HepG2 (cell line): Measurements from ENCODE around the gene PXDC1. TPM values are rescaled to one million over a fixed set of nuclear protein-coding genes. Genes with fewer than 3 reads are reported as not detected.
A peak's percentile ranks its signal among the peaks of the same experiment; 100 is the strongest.

Experiments used
- CCDC6 ChIP-seq: sonication (generic); formaldehyde crosslinking; IDR thresholded peaks from 2 replicates; pipeline ENCODE4 v1.8.1; 2022; ENCODE audit warnings: mild to moderate bottlenecking, missing genetic modification reagents, moderate library complexity
- EHMT2 ChIP-seq: fragments of 200-600 bp; sonication (generic); IDR thresholded peaks from 2 replicates; pipeline ENCODE4 v1.7.0; 2017; ENCODE audit warnings: antibody characterized with exemption, low read depth, low read length, borderline replicate concordance
- GABPA ChIP-seq, 2 experiments: IDR thresholded peaks; 2 replicates each; pipeline ENCODE4 v1.6.1; 2011 to 2016; ENCODE audit warnings: low read depth in 2 of 2, low read length in 1 of 2, missing biosample characterization in 1 of 2, missing genetic modification characterization in 1 of 2
- GFI1 ChIP-seq: sonication (generic); formaldehyde crosslinking; IDR thresholded peaks from 2 replicates; pipeline ENCODE4 v1.5.0; 2020; ENCODE audit warnings: missing genetic modification reagents, mild to moderate bottlenecking, borderline replicate concordance
- HMGXB4 ChIP-seq, 2 experiments: sonication (generic) in 1 of 2; formaldehyde crosslinking in 1 of 2; IDR thresholded peaks; 2 replicates each; pipeline versions ENCODE4 v1.4.0 to v1.6.1; 2018 to 2020; ENCODE audit warnings: missing genetic modification reagents in 2 of 2, borderline replicate concordance in 1 of 2, low read depth in 1 of 2, mild to moderate bottlenecking in 1 of 2, missing biosample characterization in 1 of 2
- HOMEZ ChIP-seq: IDR thresholded peaks from 2 replicates; pipeline ENCODE4 v1.6.1; 2016; ENCODE audit warnings: low read depth
- IKZF4 ChIP-seq: sonication (generic); formaldehyde crosslinking; IDR thresholded peaks from 2 replicates; pipeline ENCODE4 v1.5.1; 2020; ENCODE audit warnings: borderline replicate concordance, mild to moderate bottlenecking, low read depth, missing genetic modification reagents; ENCODE audit errors: not compliant biosample characterization
- KDM5B ChIP-seq: sonication (generic); formaldehyde crosslinking; IDR thresholded peaks from 2 replicates; pipeline ENCODE4 v1.4.0; 2020; ENCODE audit warnings: missing genetic modification reagents, mild to moderate bottlenecking, borderline replicate concordance
- MAF1 ChIP-seq: sonication (generic); formaldehyde crosslinking; IDR thresholded peaks from 2 replicates; pipeline ENCODE4 v1.5.0; 2020; ENCODE audit warnings: missing genetic modification reagents, borderline replicate concordance
- MLXIP ChIP-seq: sonication (generic); formaldehyde crosslinking; IDR thresholded peaks from 2 replicates; pipeline ENCODE4 v1.9.0; 2021; ENCODE audit warnings: missing genetic modification reagents, borderline replicate concordance
- MYC ChIP-seq: sonication (generic); formaldehyde crosslinking; IDR thresholded peaks from 2 replicates; pipeline ENCODE4 v1.9.0; 2021; ENCODE audit warnings: missing genetic modification reagents, borderline replicate concordance
- PHF8 ChIP-seq: sonication (generic); formaldehyde crosslinking; IDR thresholded peaks from 2 replicates; pipeline ENCODE4 v1.5.0; 2020; ENCODE audit warnings: missing genetic modification reagents
- SNAPC2 ChIP-seq: sonication (generic); formaldehyde crosslinking; IDR thresholded peaks from 2 replicates; pipeline ENCODE4 v1.8.1; 2022; ENCODE audit warnings: mild to moderate bottlenecking, missing genetic modification reagents
- TBX2 ChIP-seq: sonication (generic); formaldehyde crosslinking; IDR thresholded peaks from 2 replicates; pipeline ENCODE4 v1.5.0; 2020; ENCODE audit warnings: missing genetic modification reagents, mild to moderate bottlenecking, borderline replicate concordance
- ZNF746 ChIP-seq: sonication (generic); formaldehyde crosslinking; IDR thresholded peaks from 2 replicates; pipeline ENCODE4 v1.8.0; 2022; ENCODE audit warnings: mild to moderate bottlenecking, missing genetic modification reagents
- polyA plus RNA-seq, 8 experiments: library from polyadenylated mRNA; depleted of rRNA in 3 of 8; stranded (reverse) in 7 of 8; unstranded in 1 of 8; fragments of >200 nt; fragmentation: Illumina TruSeq in 4 of 8; extraction: Trizol in 4 of 8; gene quantifications; 2 replicates each; pipeline versions ENCODE4 v1.2.1 to v1.2.3, GENCODE V29; 2011 to 2016; ENCODE audit warnings: low read depth in 4 of 8, missing spikeins in 1 of 8, mixed read lengths in 1 of 8; ENCODE audit not compliant: insufficient read depth in 1 of 8
- total RNA-seq, 5 experiments: library from RNA; depleted of rRNA; stranded (reverse); fragments of >200 nt; fragmentation: Illumina TruSeq; extraction: Trizol; gene quantifications; 2 replicates each; pipeline ENCODE4 v1.2.3, GENCODE V29; 2016; ENCODE audit warnings: low read depth in 1 of 5
- TF ChIP-seq, protein P1 (sequence below): sonication (generic); formaldehyde crosslinking; IDR thresholded peaks from 2 replicates; pipeline ENCODE4 v1.4.0; 2020; ENCODE audit warnings: missing genetic modification reagents, mild to moderate bottlenecking, borderline replicate concordance
- TF ChIP-seq, protein P2 (sequence below): sonication (generic); formaldehyde crosslinking; IDR thresholded peaks from 2 replicates; pipeline ENCODE4 v1.9.0; 2022; ENCODE audit warnings: missing genetic modification reagents, mild to moderate bottlenecking, borderline replicate concordance

PXDC1 gene
- total and polyA plus RNA-seq, 2 of the 13 experiments (the other 11 are each of a cell fraction or from before 2014, with no cell fraction given) = 32.4 to 34.7 TPM

DNA sequence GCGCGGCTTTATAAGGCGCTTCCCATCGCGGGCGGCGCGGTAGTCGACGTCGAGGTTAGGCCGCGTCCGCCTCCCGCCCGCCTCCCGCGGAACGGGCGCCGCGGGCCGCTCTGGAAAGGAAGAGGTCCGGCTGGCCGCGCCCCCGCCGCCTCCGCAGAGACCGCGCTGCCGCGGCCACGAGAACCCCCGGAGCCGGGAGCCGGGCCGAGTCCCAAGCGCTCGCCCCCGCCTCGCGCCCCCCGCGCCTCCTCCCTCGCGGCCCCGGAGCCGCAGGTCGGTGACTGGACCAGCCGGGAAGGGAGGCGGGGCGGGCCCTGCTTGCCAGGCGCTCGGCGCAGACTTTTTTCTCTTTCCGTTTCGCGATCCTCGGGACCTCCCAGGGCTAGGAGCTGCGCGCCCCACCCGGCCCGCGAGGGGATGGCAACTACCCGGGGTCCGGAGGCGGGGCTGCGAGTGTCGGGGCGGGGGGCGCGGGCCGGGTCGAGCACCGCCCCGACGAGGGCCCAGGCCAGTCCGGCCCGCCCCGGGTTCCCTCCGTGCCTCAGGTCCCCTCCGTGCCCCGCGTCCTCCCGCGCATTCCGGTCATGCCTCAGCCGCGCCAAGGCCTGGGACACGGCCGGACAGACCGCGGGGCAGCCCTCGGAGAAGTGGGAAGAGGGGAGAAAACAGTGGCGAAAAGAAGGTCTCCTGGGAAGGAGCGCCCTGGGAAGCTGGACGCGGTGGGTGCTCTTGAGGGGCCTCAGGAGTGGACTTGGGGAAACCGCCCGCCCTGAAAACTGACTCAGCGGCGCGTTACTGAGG, 417 bp upstream of the PXDC1 start (continued):
- no peak; the same call in 1 of the 2 replicates for TF ChIP-seq CCDC6 (CRISPR knock-in tag)
- peak; percentile 55; the same call in 1 of the 2 replicates for TF ChIP-seq ZNF746 (CRISPR knock-in tag)
- no peak for TF ChIP-seq TBX2 (CRISPR knock-in tag)
- TF ChIP-seq MYC (CRISPR knock-in tag) = peak; percentile 50; the same call in 1 of the 2 replicates
- TF ChIP-seq SNAPC2 (CRISPR knock-in tag) = 0 out of 2 replicates have a peak, but pooled peaks have one; percentile 54
- TF ChIP-seq, protein P1, sequence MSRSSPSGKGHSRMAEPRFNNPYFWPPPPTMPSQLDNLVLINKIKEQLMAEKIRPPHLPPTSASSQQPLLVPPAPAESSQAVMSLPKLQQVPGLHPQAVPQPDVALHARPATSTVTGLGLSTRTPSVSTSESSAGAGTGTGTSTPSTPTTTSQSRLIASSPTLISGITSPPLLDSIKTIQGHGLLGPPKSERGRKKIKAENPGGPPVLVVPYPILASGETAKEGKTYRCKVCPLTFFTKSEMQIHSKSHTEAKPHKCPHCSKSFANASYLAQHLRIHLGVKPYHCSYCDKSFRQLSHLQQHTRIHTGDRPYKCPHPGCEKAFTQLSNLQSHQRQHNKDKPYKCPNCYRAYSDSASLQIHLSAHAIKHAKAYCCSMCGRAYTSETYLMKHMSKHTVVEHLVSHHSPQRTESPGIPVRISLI (CRISPR knock-in tag) = peak; percentile 99
- no peak for TF ChIP-seq MAF1 (CRISPR knock-in tag)
- TF ChIP-seq, protein P2, sequence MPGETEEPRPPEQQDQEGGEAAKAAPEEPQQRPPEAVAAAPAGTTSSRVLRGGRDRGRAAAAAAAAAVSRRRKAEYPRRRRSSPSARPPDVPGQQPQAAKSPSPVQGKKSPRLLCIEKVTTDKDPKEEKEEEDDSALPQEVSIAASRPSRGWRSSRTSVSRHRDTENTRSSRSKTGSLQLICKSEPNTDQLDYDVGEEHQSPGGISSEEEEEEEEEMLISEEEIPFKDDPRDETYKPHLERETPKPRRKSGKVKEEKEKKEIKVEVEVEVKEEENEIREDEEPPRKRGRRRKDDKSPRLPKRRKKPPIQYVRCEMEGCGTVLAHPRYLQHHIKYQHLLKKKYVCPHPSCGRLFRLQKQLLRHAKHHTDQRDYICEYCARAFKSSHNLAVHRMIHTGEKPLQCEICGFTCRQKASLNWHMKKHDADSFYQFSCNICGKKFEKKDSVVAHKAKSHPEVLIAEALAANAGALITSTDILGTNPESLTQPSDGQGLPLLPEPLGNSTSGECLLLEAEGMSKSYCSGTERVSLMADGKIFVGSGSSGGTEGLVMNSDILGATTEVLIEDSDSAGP (CRISPR knock-in tag) = peak; percentile 45; the same call in 1 of the 2 replicates
- no peak; the same call in 1 of the 2 replicates for TF ChIP-seq HOMEZ (CRISPR knock-in tag)
- peak; percentile 15 for TF ChIP-seq IKZF4 (CRISPR knock-in tag)
- TF ChIP-seq EHMT2 = no peak
- 0 out of 2 replicates have a peak, but pooled peaks have one; percentile 61 for TF ChIP-seq KDM5B (CRISPR knock-in tag)
- TF ChIP-seq GABPA (IDR thresholded peaks at IDR 0.05; ENCODE audit: low read depth, low read length) = no peak
- TF ChIP-seq GABPA (CRISPR knock-in tag; IDR thresholded peaks at IDR 0.05; ENCODE audit: low read depth) = peak; percentile 63
- TF ChIP-seq MLXIP = no peak
- peak; percentile 72 to 86; a peak in 2 of 4 replicates for TF ChIP-seq HMGXB4 (CRISPR knock-in tag; IDR thresholded peaks at IDR 0.05; ENCODE audit: borderline replicate concordance in 1 of 2, low read depth in 1 of 2)
- no peak; the same call in 1 of the 2 replicates for TF ChIP-seq GFI1 (CRISPR knock-in tag)
- TF ChIP-seq PHF8 (CRISPR knock-in tag) = peak; percentile 64
